ENCODE data around the gene INHBA. TPM values are rescaled to one million over a fixed set of nuclear protein-coding genes. Genes with fewer than 3 reads are reported as not detected.

The INHBA gene
- total and polyA plus RNA-seq, 2 experiments from 2014 or later: 0.94 to 1.3 TPM

- H4K20me1 ChIP-seq (replicated peaks; ENCODE audit: insufficient read depth): no peaks in the 10 kb centered on the region
- H2AFZ ChIP-seq: no peak overlapping the region
- no peaks in the 10 kb centered on the region for H3K36me3 Mint-ChIP-seq (ENCODE audit: low read depth)
- no peak for ATAC-seq
- H3K4me2 ChIP-seq: no peak overlapping the region
- H3K27ac ChIP-seq (ENCODE audit: low read depth): no peak overlapping the region
- H3K4me1 Mint-ChIP-seq: peaks cover 27% of the 10 kb centered on the region
- TF ChIP-seq CREB1 (CRISPR knock-in tag; IDR thresholded peaks at IDR 0.05; ENCODE audit: low read depth): no peak
- no peak for TF ChIP-seq EZH2 (IDR thresholded peaks at IDR 0.05; ENCODE audit: low read depth, unreplicated experiment)
- no peak for TF ChIP-seq NANOG (IDR thresholded peaks at IDR 0.05; ENCODE audit: borderline replicate concordance)
- TF ChIP-seq JUNB (IDR thresholded peaks at IDR 0.05; ENCODE audit: unreplicated experiment): no peak
- TF ChIP-seq STAT1 (IDR thresholded peaks at IDR 0.05; ENCODE audit: unreplicated experiment): no peak
- no peak for TF ChIP-seq EZH2phosphoT487 (IDR thresholded peaks at IDR 0.05; ENCODE audit: unreplicated experiment)
- TF ChIP-seq REST (IDR thresholded peaks at IDR 0.05; ENCODE audit: unreplicated experiment): no peak
- TF ChIP-seq ZNF331 (CRISPR knock-in tag; IDR thresholded peaks at IDR 0.05; ENCODE audit: low read depth): no peak
- TF ChIP-seq ETS1 (IDR thresholded peaks at IDR 0.05): no peak
- no peak for TF ChIP-seq CTCF (conservative IDR thresholded peaks at IDR 0.05; ENCODE audit: low read depth in 2 of 2)
- TF ChIP-seq ZNF462 (CRISPR knock-in tag; IDR thresholded peaks at IDR 0.05): no peak
- H3F3A ChIP-seq (replicated peaks; ENCODE audit: low read depth): peaks cover 7% of the 10 kb centered on the region; the same call in 1 of the 2 replicates
- peaks cover 18% of the 10 kb centered on the region for H3K27me3 ChIP-seq (ENCODE audit: insufficient read depth)
- no peaks in the 10 kb centered on the region for H3K9me2 ChIP-seq (ENCODE audit: insufficient read depth)
- no peaks in the 10 kb centered on the region for H3K36me3 ChIP-seq (ENCODE audit: insufficient read depth)
- H3K4me1 ChIP-seq (ENCODE audit: insufficient read depth): peaks cover 22% of the 10 kb centered on the region
- H3K4me3 ChIP-seq: no peak overlapping the region
- H3K4me3 Mint-ChIP-seq: no peak overlapping the region
- DNase-seq (ENCODE audit: low spot score): no peak
- no peak overlapping the region for H3K27ac Mint-ChIP-seq
- peaks cover 21% of the 10 kb centered on the region for H3K27me3 Mint-ChIP-seq (ENCODE audit: insufficient read depth, low read depth, poor library complexity)
- H3K9me3 Mint-ChIP-seq: no peaks in the 10 kb centered on the region
- no peaks in the 10 kb centered on the region for H3K79me2 ChIP-seq (replicated peaks; ENCODE audit: insufficient read depth)
These were observed 5.9 kb upstream of the INHBA start for GRCh38 chr7:41708581-41709358.
